Activated CD4-positive, alpha-beta T cell treated with anti-CD3 and anti-CD28 coated beads, Interleukin-2, amount 50 U/mL, for 1 hour (primary cell): ENCODE measurements around the gene SMARCAD1.
"Not testable (repeated sequence)": the region's sequence is repeated elsewhere in the genome, so short reads cannot be mapped to it uniquely, and the experiment has no call there.

Source experiments
- DNase-seq: peaks from one replicate; pipeline ENCODE4 v3.0.0-alpha.2; 2020

Gene SMARCAD1

DNA sequence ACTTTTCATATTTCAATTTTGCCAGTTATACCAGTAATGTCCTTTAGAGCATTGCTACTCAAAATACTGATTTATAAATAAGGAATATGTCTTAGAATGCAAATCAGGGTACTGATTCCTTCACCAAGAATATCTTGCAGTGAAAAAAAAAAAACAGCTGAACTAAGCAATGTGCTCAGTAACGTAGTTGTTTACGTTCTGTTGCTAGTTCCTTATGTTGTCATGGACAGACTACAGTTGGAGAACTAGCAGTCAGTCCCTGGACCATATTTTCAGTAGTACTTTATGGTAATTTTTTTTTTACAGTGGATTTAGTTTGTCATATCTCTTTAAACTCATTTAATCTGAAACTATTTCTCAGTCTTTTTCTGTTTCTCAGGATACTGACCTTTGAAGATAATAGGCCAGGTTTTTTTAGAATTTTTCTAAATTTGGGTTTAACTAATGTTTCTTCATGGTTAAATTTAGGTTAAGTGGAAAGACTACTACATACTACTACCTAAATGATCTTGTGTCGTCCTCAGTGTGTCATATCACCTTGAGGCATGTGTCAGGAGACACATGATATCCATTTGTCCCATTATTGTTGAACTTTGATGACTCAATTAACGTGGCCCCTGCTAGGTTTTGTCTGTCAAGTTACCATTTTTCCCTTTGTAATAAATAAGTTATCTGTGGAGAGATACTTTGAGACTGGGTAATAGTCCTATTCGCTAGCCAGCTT, 21.0 kb downstream of the SMARCAD1 start:
- no peak for DNase-seq

DNA sequence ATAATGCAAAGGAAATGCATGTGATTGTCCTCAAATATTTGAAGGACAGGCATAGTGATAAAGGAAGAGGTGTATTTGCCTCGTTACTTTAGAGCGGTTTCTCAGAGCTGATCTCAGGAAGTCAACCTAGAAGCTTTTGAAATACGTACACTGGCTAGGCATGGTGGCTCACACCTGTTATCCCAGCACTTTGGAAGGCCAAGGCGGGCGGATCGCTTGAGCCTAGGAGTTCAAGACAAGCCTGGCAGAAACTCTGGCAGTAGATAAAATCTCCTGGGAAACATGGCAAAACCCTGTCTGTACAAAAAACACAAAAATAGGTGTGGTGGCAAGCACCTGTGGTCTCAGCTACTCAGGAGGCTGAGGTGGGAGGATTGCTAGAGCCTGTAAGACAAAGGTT, 24.9 kb downstream of the SMARCAD1 start:
- DNase-seq: no peak

DNA sequence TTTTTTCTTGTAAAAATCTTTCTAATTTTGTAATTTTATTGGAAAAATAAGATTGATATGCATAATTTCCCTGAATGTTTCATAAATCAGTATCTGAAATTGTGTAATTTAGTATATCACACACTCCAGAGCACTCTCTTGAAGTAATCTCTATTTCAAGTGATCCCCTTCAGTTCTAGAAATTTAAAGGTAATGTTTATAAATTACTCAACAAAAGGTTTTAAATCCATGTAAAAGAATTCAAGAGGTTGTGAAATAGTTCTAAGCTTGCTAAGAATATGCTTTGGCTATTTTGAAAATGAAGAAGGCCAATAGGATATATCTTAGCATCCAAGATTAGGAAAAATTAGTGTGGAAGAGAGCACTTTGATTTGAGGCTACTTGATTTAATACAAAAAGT, 28.2 kb downstream of the SMARCAD1 start:
- DNase-seq: no peak

DNA sequence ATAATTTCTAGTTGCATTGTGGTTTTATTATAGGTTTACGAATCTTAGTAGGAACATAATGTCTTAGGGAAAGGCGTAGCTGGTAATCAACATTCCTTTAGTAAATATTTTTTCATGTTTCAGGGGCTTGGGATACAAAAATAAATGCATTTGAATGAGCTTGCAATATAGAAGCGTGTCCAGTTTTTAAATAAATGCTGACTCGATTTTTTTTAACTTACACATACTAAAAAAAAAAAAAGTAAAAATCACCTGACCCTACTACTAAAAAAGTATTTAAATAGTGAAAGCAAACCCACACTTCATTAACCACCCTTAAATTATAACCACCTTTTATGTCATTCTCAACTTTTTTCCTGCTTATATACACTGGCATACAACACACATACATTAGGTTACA, 29.6 kb downstream of the SMARCAD1 start:
- no peak for DNase-seq

DNA sequence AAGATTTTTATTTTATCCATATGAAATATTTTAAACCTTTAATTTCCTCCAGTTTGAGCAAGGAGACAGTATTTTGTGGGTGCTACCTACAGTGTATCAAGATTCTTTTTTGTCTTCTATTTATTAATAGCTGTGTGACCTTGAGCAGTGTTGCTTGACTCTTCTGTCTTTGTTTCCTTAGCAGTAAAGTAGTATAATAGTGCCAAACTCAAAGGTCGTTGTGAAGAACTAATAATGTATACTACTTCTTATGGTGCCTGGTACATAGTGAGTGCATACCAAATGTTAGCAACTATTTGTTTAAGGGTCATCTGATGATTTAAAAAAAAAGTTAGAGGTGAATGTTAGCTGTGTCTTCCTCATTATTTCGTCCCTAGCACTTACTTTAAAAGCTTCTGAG, 30.5 kb downstream of the SMARCAD1 start:
- no peak for DNase-seq

DNA sequence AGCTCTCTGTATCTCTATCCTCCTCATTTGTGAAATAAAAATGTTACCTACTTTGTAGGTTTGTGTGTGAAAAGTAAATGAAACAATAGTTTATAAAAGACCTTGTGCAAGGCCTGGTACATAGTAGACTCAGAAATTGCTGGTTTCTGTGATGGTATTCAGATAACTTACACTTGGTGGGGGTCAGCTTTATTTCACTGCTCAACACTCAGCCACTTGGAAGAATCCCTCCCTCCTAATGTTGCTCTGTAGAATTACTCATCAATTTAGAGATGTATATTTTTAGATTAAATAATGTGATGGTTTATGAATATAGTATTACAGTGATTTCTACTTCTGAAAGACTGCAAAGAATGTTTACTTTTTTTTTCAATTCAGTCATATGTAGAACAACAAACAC, 32.7 kb downstream of the SMARCAD1 start:
- DNase-seq: no peak

DNA sequence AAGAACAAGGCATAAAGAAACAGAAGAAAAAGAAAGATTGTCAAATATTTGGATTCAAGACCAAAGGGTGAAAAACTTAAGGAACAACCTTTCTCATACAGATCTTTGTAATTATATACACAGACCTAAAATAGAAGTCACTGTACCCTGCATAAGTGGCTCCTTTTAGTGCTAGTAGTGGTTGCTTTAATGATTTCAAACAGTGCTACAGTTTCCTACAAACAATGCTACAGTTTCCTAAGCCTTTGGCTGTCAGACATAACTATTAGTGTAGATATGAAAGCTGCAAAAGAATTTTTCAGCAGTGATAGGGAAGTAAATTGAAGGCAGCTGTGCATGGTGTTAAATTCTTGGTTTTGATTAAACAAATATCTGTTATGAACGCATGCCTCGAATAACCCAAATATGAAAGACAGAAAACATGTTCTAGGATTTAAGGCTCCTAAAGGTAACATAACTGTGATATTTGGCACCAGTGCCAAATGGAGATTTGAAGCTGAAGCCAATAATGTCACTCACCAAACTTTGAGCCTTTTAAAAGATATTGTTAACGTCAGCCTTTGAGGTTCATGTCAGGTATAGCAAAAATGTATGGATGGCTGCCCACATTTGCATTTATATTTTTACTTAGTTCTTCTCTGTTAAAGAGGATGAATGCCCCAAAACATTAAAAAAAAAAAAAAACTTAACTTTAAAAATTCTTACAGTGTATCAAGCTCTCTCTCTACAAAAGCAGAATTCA, 36.6 kb downstream of the SMARCAD1 start:
- no peak for DNase-seq

DNA sequence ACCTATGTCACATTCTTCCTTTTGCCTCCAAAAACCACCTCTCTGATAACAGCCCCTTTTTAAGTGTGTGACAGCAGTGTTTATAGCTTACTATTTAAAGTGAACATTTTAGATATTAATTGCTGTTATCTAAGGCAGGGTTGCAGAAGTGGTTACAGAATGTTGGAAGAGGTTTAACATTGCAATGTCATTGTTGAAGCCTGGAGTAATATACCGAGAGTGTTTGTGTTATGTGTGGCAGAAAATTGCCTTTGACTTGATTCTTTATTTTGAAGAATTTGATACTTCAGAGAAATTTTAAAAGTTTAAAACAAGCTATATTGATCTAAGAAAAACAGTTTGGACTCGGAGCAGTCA, 37.1 kb downstream of the SMARCAD1 start:
- no peak for DNase-seq

DNA sequence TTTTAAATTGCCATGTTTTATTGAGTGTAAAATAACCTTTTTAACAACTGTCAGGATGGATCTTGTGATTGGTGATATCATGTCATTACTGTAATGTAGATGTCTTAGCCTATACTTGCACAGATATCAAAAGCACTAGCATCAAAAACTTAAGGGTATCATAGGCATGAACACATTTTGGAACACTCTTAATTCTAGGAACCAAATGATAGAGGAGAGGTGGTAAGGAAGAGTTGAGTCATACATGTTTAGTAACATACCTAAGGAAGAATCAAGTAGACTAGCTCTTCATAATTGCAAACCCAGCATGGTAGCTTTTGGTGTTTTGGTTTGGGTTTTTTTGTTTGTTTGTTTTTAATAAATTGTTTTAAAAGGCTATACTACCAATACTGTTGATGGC, 43.4 kb downstream of the SMARCAD1 start:
- DNase-seq: no peak

DNA sequence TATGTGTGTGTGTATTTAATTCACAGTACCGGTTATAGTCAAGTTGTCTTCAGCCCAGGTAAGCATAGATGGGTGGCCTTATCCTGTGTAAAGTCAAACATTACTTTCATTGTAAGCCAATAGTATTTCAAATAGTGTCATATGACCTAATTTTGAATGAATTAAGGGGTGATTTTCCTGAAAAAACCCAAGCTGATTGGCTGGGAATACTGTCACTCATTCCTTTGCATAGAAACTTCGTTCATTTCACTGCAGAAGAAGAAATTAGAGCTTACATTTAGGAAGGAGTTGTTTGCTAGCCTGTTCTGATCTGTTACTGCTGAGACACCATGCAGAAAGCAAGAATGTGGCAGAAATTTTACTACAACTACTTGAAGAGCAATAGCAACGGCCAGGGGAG, 45.4 kb downstream of the SMARCAD1 start:
- no peak for DNase-seq

DNA sequence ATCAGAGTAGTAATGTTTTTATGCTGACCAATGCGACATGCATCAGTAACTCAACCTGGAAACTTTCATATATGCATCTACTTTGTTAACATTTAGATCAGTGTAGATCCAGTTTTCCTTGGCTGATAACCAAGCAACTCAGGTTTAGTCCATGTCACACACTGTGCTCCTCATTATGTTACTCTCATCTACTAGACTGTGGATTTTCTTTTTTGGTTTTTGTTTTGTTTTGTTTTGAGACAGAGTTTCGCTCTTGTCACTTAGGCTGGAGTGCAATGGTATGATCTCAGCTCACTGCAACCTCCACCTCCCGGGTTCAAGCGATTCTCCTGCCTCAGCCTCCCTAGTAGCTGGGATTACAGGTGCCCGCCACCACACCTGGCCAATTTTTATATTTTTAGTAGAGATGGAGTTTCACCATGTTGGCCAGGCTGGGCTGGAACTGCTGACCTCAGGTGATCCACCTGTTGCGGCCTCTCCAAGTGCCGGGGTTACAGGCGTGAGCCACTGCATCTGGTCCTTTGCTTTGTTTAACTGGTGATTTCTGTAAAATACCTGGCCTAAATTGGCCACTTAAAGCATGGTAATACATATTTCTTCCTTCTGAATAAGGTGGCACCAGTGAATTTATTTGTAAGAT, 48.6 kb downstream of the SMARCAD1 start:
- no peak for DNase-seq

DNA sequence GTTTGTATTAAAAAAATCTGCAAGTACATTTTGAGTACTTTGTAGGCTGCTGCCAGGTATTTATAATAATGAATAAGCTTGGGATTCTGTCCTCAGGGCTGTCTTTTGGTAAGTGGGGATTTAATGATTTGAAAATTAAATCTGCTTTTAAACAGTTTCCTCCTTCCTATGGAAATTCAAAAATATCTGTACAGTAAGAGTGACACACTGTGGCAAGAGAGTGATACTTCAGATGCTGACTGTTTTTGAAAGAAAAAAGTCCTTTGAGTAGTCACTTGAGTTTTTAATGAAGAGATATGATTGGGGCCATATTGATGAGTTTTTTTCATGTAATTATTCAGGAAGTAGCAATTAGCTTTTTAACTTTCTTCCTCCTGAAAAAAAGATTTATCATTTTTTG, 49.2 kb downstream of the SMARCAD1 start:
- DNase-seq: no peak

DNA sequence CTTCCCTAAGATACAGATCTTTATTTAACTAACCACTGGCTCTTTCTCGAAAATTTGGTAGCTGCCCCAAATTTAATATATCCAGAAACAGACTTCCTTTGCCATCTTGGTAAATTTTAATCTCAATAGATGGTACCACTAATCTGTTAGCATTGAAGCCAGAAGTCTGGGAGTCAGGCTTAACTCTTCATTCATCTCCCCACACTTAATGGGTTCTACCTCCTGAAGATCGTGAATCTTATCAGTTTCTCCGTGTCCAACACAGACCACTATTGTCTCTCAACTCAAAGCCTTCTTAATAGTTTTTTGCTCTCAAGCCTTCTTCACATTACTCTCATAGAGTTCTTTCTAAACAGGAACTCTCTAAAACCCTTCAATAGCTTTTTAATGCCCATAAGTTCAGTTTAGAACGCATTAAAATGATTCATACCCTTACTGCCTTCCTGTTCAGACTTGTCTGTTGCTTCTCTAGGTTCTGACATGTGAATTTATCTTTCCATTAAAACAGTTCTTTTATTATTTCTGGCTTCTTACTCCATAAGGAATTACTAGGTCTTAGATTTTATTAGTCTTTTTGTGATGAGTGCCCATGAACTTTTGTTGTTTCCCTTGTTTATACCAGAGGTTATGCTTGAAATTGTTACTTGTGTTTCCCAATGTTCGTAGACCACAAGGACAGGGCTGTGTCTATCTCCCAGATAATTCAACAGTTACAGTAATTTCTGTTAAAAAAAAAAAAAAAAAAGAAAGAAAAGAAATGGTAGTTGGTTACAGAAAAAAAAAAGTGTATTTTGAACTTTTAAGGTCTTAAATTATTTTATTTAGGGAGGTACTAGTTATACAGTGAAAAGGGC, 54.7 kb downstream of the SMARCAD1 start:
- DNase-seq: no peak

DNA sequence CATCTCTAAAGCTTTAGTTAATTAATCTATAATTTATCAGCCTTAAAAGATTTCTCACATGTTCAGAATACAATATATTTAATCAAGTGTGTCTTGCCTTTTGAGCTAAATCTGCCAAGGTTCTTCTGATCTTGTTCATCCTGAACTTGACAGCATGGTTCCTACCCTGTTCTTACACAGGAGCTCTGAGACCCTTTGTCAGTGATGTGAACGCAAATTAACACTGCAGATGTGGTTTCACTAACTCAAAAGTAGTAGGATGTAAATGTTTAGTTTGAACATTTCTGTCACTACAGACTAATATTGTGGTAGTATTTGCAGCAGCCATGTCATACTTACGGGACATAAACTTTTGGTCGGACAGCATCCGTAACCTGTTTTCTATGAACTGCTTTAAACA, 59.4 kb downstream of the SMARCAD1 start:
- DNase-seq: no peak

DNA sequence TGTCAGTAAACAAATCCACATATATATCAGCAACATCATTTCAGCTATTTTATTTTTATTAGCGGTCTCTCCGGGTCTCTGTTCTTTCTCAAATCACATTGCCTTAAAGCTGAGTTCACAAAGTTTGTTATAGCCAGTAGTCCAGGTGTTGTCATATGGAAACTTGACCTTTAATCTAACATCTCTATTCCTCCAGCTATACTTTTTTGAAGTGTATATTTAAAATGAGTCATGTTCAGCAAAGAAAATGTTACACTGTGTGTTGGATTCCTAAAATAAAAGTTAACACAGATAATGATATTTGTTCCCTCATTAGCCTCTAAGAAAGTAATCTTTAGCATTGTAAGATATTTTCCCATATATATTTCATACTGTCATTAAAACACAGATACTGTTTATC, 63.6 kb downstream of the SMARCAD1 start:
- DNase-seq: no peak

DNA sequence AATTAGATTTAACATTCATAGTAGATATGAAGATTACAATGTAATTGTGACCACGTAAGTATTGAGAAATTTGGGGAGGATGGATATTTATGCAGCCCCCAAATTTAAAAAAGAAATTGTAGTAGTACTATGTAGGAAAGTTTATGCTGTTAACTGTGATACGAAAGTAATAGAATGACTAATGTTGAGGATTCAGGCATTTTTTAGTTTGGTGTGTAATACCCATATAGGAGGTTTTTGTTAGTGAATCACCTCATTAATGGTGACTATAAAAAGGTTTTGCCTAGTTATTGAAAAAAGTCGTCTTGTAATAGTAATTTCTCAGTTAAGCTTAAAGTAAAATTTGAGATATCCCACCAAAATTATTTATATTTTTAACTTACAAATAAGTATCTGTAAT, 67.2 kb downstream of the SMARCAD1 start:
- no peak for DNase-seq

DNA sequence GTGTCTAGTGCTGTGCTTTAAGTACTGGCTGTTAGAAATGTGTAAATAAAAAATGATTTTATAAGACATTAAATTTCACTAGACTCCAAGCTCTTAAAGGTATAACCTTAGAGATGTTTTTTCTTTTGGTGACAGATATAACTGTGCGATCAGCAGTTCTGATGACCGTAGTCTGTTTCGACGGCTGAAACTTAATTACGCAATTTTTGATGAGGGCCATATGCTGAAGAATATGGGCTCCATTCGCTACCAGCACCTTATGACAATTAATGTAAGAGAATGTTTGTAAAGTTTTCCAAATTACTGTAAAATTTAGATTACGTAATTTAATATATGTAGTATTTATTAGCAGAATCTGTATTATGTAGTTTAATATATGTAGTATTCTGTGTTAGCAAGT, 68.5 kb downstream of the SMARCAD1 start:
- DNase-seq: no peak

DNA sequence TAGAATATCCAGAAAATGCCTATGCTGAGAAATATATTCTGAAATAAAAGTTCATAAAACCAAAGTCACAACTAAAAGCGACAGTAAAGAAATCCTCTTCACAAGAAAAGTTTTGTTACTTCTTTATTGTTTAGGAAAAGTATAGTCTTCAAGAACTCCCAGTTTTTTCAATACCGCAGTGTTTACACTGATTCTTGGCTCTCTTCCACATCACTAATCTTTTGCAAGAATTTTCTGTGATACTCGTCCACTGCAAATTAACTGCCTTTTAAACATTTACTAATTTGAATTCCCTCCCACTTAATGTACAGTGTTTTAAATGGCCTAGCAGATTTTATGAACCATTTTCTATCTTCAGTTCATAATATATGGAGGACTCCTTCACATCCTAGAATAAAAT, 69.9 kb downstream of the SMARCAD1 start:
- DNase-seq: no peak

DNA sequence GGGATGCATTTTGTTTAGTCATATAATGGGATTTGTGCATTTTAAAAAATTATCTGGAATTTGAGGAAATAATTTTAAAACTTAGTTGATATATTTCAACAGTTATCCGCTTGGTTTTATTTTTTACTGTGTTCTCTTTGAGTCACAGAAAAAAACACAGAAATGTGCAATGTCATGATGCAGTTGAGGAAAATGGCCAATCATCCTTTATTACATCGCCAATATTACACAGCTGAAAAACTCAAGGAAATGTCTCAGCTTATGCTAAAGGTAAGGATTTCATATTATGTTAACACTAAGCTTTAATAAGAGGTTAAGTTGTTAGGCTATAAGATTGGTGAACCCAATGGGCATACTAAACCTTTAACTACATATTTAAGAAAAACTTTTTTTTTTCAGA, 71.1 kb downstream of the SMARCAD1 start:
- no peak for DNase-seq

DNA sequence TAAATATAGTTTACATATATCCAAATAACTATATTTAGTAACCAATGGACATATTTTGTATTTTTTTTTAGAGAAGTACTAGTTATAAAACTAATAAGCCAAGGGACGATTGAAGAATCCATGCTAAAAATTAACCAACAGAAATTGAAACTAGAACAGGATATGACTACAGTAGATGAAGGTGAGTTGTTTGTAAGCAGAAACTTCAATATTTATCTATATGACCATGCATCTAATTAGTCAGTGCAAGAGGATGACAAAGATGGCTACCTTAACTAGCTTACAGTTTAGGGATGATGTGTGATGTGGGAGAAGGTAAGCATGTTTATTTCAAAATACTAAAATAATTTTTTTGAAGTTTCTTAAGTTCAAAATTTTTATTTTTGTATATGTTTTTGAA, 77.2 kb downstream of the SMARCAD1 start:
- no peak for DNase-seq

DNA sequence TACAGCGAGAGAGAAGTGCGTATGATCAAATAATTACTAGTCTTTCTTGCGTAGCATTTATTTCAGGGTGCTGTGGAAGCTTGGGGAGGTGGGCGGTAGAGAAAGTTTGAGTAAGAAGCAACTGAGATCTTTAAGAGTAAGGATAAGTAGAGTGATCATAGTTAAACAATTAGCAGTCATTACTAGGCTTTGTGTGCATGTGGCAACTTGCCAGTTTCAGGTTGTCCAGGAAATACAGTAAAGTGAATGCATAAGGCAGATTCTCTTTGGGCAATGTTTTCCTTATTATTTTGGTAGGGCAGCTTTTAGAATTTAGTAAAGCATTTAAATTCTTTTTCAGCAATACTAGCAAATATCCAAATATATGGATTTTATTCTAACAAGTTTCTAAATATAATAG, 78.0 kb downstream of the SMARCAD1 start:
- no peak for DNase-seq

DNA sequence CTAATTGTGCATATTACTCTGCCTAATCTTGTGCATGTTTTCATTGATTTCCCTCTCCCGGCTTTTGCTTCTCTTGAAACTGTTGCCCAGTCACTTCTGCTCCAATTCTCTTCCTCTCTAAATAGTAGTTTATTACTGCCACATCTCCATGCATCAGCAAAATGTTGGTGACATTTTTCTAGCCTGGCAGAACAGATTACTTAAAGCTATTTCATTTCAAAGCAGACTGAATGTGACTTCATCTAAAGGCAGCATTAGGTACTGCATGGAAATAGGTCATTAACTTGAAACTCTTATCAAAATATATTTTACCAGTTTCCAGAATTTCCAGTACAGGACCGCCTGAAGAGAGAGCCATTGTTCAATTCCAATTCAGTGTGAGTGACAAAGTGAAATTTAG, 82.6 kb downstream of the SMARCAD1 start:
- DNase-seq: no peak

DNA sequence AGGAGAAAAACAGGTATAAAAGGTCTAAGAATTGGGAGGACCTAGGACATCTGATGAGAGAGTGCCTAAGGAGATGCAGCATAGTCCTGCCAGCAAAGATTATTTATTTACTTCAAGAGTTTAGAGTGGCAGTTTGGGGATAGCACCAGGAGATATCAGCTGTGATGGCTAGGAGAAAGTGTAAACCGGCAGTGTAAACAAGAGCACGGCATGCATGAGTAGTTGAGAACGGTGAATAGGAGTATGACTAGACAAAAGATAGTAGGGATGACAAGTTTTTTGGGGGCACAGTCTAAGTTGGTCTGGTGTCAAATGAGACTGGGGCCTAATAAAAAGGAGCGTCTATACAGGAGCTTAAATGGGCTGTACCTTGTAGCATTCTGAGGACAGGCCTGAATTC, 86.3 kb downstream of the SMARCAD1 start:
- DNase-seq: not testable (repeated sequence)
